HG03025 (cell line): ENCODE data around the gene TMEM205.

Experiments used
- ATAC-seq: cut with Tn5 transposase; IDR thresholded peaks from one replicate; pipeline ENCODE4 v1.9.1; 2021; ENCODE audit warnings: mild to moderate bottlenecking, moderate library complexity; ENCODE audit not compliant: unreplicated experiment, low FRiP score

The TMEM205 gene

DNA sequence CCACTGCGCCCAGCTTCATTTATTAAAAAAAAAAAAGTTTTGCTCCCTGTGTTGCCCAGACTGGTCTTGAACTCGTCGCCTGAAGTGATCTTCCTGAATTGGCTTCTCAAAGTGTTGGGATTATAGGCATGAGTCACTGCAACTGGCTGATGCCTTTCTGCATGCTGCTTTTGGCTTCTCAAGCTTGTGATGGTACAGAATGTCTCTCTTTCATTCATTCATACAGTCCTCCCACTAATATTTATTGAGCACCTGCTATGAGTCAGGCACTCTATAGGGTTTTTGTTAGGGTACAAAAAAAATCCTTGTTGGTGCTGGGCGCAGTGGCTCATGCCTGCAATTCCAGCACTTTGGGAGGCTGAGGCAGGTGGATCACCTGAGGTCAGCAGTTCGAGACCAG, 41.1 kb downstream of the TMEM205 start:
- ATAC-seq: no peak

DNA sequence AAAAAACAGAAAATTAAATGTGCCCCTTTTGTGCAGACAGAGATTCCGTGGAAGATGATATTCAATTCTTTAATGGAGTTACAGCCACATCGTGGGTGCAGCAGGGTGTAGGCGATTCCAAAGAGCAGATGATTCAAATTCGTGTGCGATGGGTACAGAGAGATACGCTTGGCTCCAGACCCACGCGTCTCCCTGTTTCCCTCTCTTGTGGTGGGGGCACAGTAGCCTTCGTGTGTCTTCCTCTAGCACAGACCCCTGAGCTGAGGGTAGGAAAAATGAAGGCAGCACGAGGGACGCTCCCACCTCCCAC, 45.3 kb downstream of the TMEM205 start:
- ATAC-seq: no peak

- ATAC-seq: no peak
Measured at GRCh38 chr19:11299946-11300810, 45.9 kb downstream of the TMEM205 start.

GRCh38 chr19:11296264-11296663, 49.8 kb downstream of the TMEM205 start:
- no peak for ATAC-seq

GRCh38 chr19:11295665-11296245, 50.3 kb downstream of the TMEM205 start, which contains the start of gene TSPAN16:
Gene TSPAN16, plus strand, starts transcription at chr19:11296160. Its CDS starts 138 bp downstream, at chr19:11296298.
- no peak for ATAC-seq

GRCh38 chr19:11295180-11295579, 50.9 kb downstream of the TMEM205 start:
- ATAC-seq: no peak

DNA sequence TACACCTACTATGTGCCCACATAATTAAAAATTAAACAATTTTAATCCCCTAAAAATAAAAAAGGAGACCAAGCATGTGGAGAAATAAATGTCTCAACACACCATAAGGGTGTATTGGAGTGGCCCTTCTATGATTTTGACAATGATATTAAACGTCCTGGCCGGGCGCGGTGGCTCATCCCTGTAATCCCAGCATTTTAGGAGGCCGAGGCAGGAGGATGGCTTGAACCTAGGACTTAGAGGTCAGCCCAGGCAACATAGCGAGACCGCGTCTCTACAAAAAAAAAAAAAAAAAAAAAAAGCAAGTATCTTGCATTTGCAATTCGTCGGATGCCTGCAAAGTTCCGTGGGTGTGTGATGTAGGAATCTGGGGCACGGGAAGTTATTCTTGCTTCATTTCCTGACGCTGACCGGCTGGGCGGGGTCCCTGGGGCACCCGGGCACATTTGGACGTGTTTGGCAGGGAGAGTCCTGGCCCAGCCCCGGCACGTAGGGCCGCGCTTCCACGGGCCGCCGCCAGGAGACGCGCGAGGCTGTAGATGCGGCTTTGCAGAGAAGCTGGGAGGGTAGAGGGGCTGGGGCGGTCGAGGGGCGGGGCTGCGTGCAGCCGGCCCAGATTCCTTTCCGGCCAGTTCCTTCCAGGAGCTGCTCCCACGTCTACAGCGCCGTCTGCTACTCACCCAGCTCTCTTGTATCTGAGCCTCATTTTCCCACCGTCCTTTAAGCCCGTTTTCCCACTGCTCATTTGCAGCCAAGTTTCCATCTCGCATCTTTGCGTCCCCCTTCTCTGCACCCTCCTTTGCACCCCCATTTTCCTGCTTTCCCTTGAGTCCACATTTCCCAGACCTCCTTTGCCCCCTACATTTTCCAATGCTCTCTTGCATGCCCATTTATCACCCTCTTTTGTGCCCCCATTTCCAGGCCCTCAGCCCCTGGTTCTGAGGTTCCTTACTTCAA, 52.4 kb downstream of the TMEM205 start:
- no peak for ATAC-seq
